Measurements from ENCODE around the gene COL4A2. TPM values are rescaled to one million over a fixed set of nuclear protein-coding genes. Genes with fewer than 3 reads are reported as not detected.

The COL4A2 gene
- polyA plus RNA-seq, 1 donor (not counting 4 experiments of a cell fraction or from before 2014, with no cell fraction given), result 30.7 TPM

DNA sequence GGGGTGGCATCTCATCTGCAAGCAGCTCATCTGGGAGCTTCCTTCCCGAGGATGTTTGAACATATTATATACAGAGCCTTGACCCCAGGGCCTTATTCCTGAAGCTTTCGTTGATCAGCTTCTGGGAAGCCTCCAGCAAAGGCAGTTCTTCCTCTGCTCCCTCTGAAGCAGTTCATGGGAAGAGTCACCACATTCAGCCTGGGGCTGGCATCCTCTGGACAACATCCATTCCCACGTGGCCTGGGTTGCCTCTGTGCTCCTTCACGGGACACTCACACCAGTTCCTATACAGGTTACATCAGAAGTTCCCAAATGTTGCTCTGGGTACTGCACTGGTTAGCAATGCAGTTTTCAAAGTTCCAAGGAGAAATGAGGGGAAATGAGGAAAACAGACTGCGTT lies 29.6 kb downstream of the COL4A2 start:
- H3K79me2 ChIP-seq (ENCODE audit: control insufficient read depth, insufficient read depth, low read length), result peaks cover 57% of the 10 kb centered on the region
- H3K9me3 ChIP-seq (ENCODE audit: control insufficient read depth, low read depth, low read length), result no peaks in the 10 kb centered on the region
- no peak for DNase-seq (ENCODE audit: low read depth, low spot score)
- H2AFZ ChIP-seq (ENCODE audit: control insufficient read depth, low read length), result no peak overlapping the region
- no peak for TF ChIP-seq CTCF (optimal IDR thresholded peaks at IDR 0.05 in 1 of 3, IDR thresholded peaks at IDR 0.05 in 1 of 3, conservative IDR thresholded peaks at IDR 0.05 in 1 of 3; ENCODE audit: extremely low read depth in 1 of 3, insufficient read depth in 2 of 3, low read length in 3 of 3)
- no peak for TF ChIP-seq EZH2 (IDR thresholded peaks at IDR 0.05; ENCODE audit: low read length)
- H3K27ac ChIP-seq (ENCODE audit: control insufficient read depth, insufficient read depth, low read length), result no peak overlapping the region
- dilution Hi-C loops (cut with MboI; ENCODE audit: extremely low pct_ligation_motif_present, low sequenced_read_pairs), result no loop called here
- no peaks in the 10 kb centered on the region for H4K20me1 ChIP-seq (ENCODE audit: control insufficient read depth, extremely low read depth, insufficient read depth, low read length)
- FAIRE-seq, result no peak
- H3K27me3 ChIP-seq (ENCODE audit: control insufficient read depth, extremely low read depth, insufficient read depth, low read length), result no peaks in the 10 kb centered on the region
- H3K4me1 ChIP-seq (ENCODE audit: control insufficient read depth, extremely low read depth, insufficient read depth, low read length), result peaks cover 20% of the 10 kb centered on the region
- no peak overlapping the region for H3K4me2 ChIP-seq (ENCODE audit: control insufficient read depth, extremely low read depth, insufficient read depth, low read depth, low read length)
- H3K9ac ChIP-seq (ENCODE audit: control insufficient read depth, extremely low read depth, insufficient read depth, low read length), result no peak overlapping the region
- peaks cover 0 to 7% of the 10 kb centered on the region in 2 experiments for H3K36me3 ChIP-seq (ENCODE audit: control insufficient read depth in 2 of 2, extremely low read depth in 1 of 2, insufficient read depth in 2 of 2, low read length in 2 of 2)
- no peaks in the 10 kb centered on the region for H3K9me1 ChIP-seq (ENCODE audit: control insufficient read depth, extremely low read depth, insufficient read depth, low read length)
- H3K4me3 ChIP-seq (ENCODE audit: control insufficient read depth in 2 of 3, extremely low read depth in 1 of 3, insufficient read depth in 2 of 3, low read depth in 1 of 3, low read length in 3 of 3), result no peak overlapping the region

DNA sequence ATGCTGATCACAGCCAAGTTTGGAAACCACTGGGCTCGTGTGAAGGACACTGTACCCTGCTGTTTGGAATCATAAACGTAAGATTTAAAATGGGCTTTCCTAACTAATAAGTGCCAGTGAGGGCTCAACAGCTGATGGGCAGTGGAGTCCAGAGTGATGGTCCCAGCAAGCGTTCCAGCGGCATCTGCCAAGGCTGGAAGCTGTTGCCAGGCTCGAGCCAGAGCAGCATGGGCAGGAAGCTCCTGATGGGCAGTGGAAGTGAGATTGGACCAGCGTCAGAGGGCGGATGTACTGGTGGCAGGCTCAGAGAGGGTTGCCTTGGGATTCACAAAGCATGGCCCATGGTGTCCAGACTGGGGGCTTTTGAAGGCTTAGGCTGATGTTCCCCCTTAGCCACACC lies 30.2 kb downstream of the COL4A2 start:
- dilution Hi-C loops (cut with MboI; ENCODE audit: extremely low pct_ligation_motif_present, low sequenced_read_pairs), result no loop called here
- no peak overlapping the region for H3K9ac ChIP-seq (ENCODE audit: control insufficient read depth, extremely low read depth, insufficient read depth, low read length)
- TF ChIP-seq CTCF (optimal IDR thresholded peaks at IDR 0.05 in 1 of 3, IDR thresholded peaks at IDR 0.05 in 1 of 3, conservative IDR thresholded peaks at IDR 0.05 in 1 of 3; ENCODE audit: extremely low read depth in 1 of 3, insufficient read depth in 2 of 3, low read length in 3 of 3), result no peak
- no peak for TF ChIP-seq EZH2 (IDR thresholded peaks at IDR 0.05; ENCODE audit: low read length)
- H3K79me2 ChIP-seq (ENCODE audit: control insufficient read depth, insufficient read depth, low read length), result peaks cover 57% of the 10 kb centered on the region
- no peaks in the 10 kb centered on the region for H4K20me1 ChIP-seq (ENCODE audit: control insufficient read depth, extremely low read depth, insufficient read depth, low read length)
- H3K4me2 ChIP-seq (ENCODE audit: control insufficient read depth, extremely low read depth, insufficient read depth, low read depth, low read length), result no peak overlapping the region
- no peaks in the 10 kb centered on the region for H3K9me1 ChIP-seq (ENCODE audit: control insufficient read depth, extremely low read depth, insufficient read depth, low read length)
- H3K27ac ChIP-seq (ENCODE audit: control insufficient read depth, insufficient read depth, low read length), result no peak overlapping the region
- H3K4me3 ChIP-seq (ENCODE audit: control insufficient read depth in 2 of 3, extremely low read depth in 1 of 3, insufficient read depth in 2 of 3, low read depth in 1 of 3, low read length in 3 of 3), result no peak overlapping the region
- FAIRE-seq, result no peak
- peaks cover 0 to 7% of the 10 kb centered on the region in 2 experiments for H3K36me3 ChIP-seq (ENCODE audit: control insufficient read depth in 2 of 2, extremely low read depth in 1 of 2, insufficient read depth in 2 of 2, low read length in 2 of 2)
- no peak for DNase-seq (ENCODE audit: low read depth, low spot score)
- H2AFZ ChIP-seq (ENCODE audit: control insufficient read depth, low read length), result no peak overlapping the region
- H3K9me3 ChIP-seq (ENCODE audit: control insufficient read depth, low read depth, low read length), result no peaks in the 10 kb centered on the region
- H3K27me3 ChIP-seq (ENCODE audit: control insufficient read depth, extremely low read depth, insufficient read depth, low read length), result no peaks in the 10 kb centered on the region
- peaks cover 23% of the 10 kb centered on the region for H3K4me1 ChIP-seq (ENCODE audit: control insufficient read depth, extremely low read depth, insufficient read depth, low read length)

Measured in keratinocyte (primary cell).